Bone marrow (tissue), 2 donors: Measurements from ENCODE around the gene PCDHGB4.
"Not testable (repeated sequence)": the region's sequence is repeated elsewhere in the genome, so short reads cannot be mapped to it uniquely, and the experiment has no call there.

ENCODE experiments used
- DNase-seq, 2 donors: peaks; one replicate each; lab custom pipeline; 2025; lab: John Stamatoyannopoulos, UW

Gene PCDHGB4

GRCh38 chr5:141366016-141366896 lies 21.2 kb upstream of the PCDHGB4 start:
- DNase-seq: no peak

- DNase-seq: no peak
Observed at GRCh38 chr5:141369994-141370848, 17.3 kb upstream of the PCDHGB4 start, which contains the start of gene PCDHGB3. Gene PCDHGB3, plus strand, starts transcription at chr5:141370242. Its CDS starts 153 bp downstream, at chr5:141370395.

- DNase-seq: no peak
Observed at GRCh38 chr5:141371572-141372475, 15.7 kb upstream of the PCDHGB4 start.

GRCh38 chr5:141373673-141374317 lies 13.7 kb upstream of the PCDHGB4 start, which contains the start of gene PCDHGA6:
Gene PCDHGA6, plus strand, starts transcription at chr5:141373891. Its CDS starts 193 bp downstream, at chr5:141374084.
- no peak for DNase-seq

GRCh38 chr5:141374627-141375026 lies 12.9 kb upstream of the PCDHGB4 start:
- no peak for DNase-seq

- not testable (repeated sequence) for DNase-seq
Observed at GRCh38 chr5:141375444-141376155, 11.9 kb upstream of the PCDHGB4 start.

- DNase-seq: no peak
Observed at GRCh38 chr5:141382469-141383294, 4.8 kb upstream of the PCDHGB4 start, which contains the start of gene PCDHGA7. Gene PCDHGA7, plus strand, starts transcription at chr5:141382742. Its CDS starts 158 bp downstream, at chr5:141382900.

- no peak for DNase-seq
Observed at GRCh38 chr5:141383345-141383744, 4.2 kb upstream of the PCDHGB4 start.

- DNase-seq: no peak
Observed at GRCh38 chr5:141384471-141385267, 2.8 kb upstream of the PCDHGB4 start.

- DNase-seq: no peak
Observed at GRCh38 chr5:141388661-141389060, 1.2 kb downstream of the PCDHGB4 start.

- DNase-seq: no peak
Observed at GRCh38 chr5:141389153-141390042, 1.9 kb downstream of the PCDHGB4 start.

GRCh38 chr5:141392429-141393198 lies 5.1 kb downstream of the PCDHGB4 start, which contains the start of gene PCDHGA8:
Gene PCDHGA8, plus strand, starts transcription at chr5:141392633. Its CDS starts 181 bp downstream, at chr5:141392814.
- DNase-seq: no peak

- DNase-seq: no peak
Observed at GRCh38 chr5:141393267-141393666, 5.8 kb downstream of the PCDHGB4 start.

- DNase-seq: not testable (repeated sequence)
Observed at GRCh38 chr5:141394401-141395187, 7.1 kb downstream of the PCDHGB4 start.

GRCh38 chr5:141397756-141398551 lies 10.5 kb downstream of the PCDHGB4 start, which contains the start of gene PCDHGB5:
Gene PCDHGB5, plus strand, starts transcription at chr5:141397947. Its CDS starts 181 bp downstream, at chr5:141398128.
- DNase-seq: not testable (repeated sequence)
